H9 (cell line): ENCODE data around the gene CYP27B1. TPM values are rescaled to one million over a fixed set of nuclear protein-coding genes. Genes with fewer than 3 reads are reported as not detected.

ENCODE experiments used
- DNase-seq: peaks from one replicate; pipeline ENCODE4 v3.0.0-alpha.2; 2017
- H2AFZ ChIP-seq: one replicate; pipeline ENCODE4 v1.6.1; 2013; ENCODE audit warnings: mild to moderate bottlenecking, low read length, control low read depth, moderate library complexity
- H2AK5ac ChIP-seq: 2 replicates; pipeline ENCODE4 v1.6.1; 2013; ENCODE audit warnings: low read length, control low read depth, mixed read lengths; ENCODE audit not compliant: insufficient read length
- H2BK120ac ChIP-seq: one replicate; pipeline ENCODE4 v1.6.1; 2013; ENCODE audit warnings: low read depth, mild to moderate bottlenecking, low read length, control low read depth, inconsistent platforms; ENCODE audit not compliant: poor library complexity, severe bottlenecking
- H2BK12ac ChIP-seq: 2 replicates; pipeline ENCODE4 v1.6.1; 2013; ENCODE audit warnings: low read length, control low read depth, mixed read lengths, low read depth; ENCODE audit not compliant: insufficient read length
- H2BK15ac ChIP-seq: 2 replicates; pipeline ENCODE4 v1.6.1; 2013; ENCODE audit warnings: low read depth, low read length, control low read depth
- H2BK20ac ChIP-seq: one replicate; pipeline ENCODE4 v1.6.1; 2013; ENCODE audit warnings: low read depth, mild to moderate bottlenecking, low read length, control low read depth, inconsistent platforms; ENCODE audit not compliant: poor library complexity, severe bottlenecking
- H2BK5ac ChIP-seq: 2 replicates; pipeline ENCODE4 v1.6.1; 2013; ENCODE audit warnings: low read length, control low read depth, mixed read lengths; ENCODE audit not compliant: insufficient read length
- H3K14ac ChIP-seq: 2 replicates; pipeline ENCODE4 v1.6.1; 2013; ENCODE audit warnings: low read length, control low read depth; ENCODE audit not compliant: insufficient read depth
- H3K18ac ChIP-seq: 2 replicates; pipeline ENCODE4 v1.6.1; 2013; ENCODE audit warnings: low read depth, mild to moderate bottlenecking, mixed read lengths, low read length, control low read depth; ENCODE audit not compliant: insufficient read length
- H3K23ac ChIP-seq: 2 replicates; pipeline ENCODE4 v1.6.1; 2013; ENCODE audit warnings: low read length, control low read depth, mixed read lengths, low read depth; ENCODE audit not compliant: insufficient read length
- H3K23me2 ChIP-seq: 2 replicates; pipeline ENCODE4 v1.6.1; 2013; ENCODE audit warnings: low read depth, mild to moderate bottlenecking, mixed read lengths, low read length, control low read depth; ENCODE audit not compliant: insufficient read length, poor library complexity, severe bottlenecking
- H3K27ac ChIP-seq: 2 replicates; pipeline ENCODE4 v1.5.1; 2013; ENCODE audit warnings: low read length, control low read depth, mixed read lengths, low read depth; ENCODE audit not compliant: insufficient read length
- H3K27me3 ChIP-seq: 2 replicates; pipeline ENCODE4 v1.6.1; 2013; ENCODE audit warnings: low read length, control low read depth, inconsistent platforms; ENCODE audit not compliant: insufficient read depth
- H3K4ac ChIP-seq: 2 replicates; pipeline ENCODE4 v1.6.1; 2013; ENCODE audit warnings: low read depth, mild to moderate bottlenecking, control low read depth, inconsistent platforms, low read length, moderate library complexity
- H3K4me1 ChIP-seq: 2 replicates; pipeline ENCODE4 v1.6.1; 2013; ENCODE audit warnings: low read length, control low read depth, inconsistent platforms; ENCODE audit not compliant: insufficient read depth
- H3K4me2 ChIP-seq: 2 replicates; pipeline ENCODE4 v1.6.1; 2013; ENCODE audit warnings: low read length, control low read depth, mixed read lengths; ENCODE audit not compliant: insufficient read length, insufficient read depth
- H3K56ac ChIP-seq: 2 replicates; pipeline ENCODE4 v1.6.1; 2013; ENCODE audit warnings: low read depth, mild to moderate bottlenecking, mixed read lengths, low read length, control low read depth; ENCODE audit not compliant: insufficient read length
- H3K79me1 ChIP-seq: 2 replicates; pipeline ENCODE4 v1.6.1; 2013; ENCODE audit warnings: low read depth, mild to moderate bottlenecking, moderate library complexity, low read length, control low read depth, inconsistent platforms; ENCODE audit not compliant: insufficient read depth, poor library complexity, severe bottlenecking
- H3K79me2 ChIP-seq: 2 replicates; pipeline ENCODE4 v1.6.1; 2013; ENCODE audit warnings: low read length, control low read depth, inconsistent platforms; ENCODE audit not compliant: insufficient read depth
- H3K9ac ChIP-seq: 2 replicates; pipeline ENCODE4 v1.6.1; 2013; ENCODE audit warnings: low read length, control low read depth, mixed read lengths; ENCODE audit not compliant: insufficient read length; ENCODE audit errors: extremely low read depth
- H3K9me3 ChIP-seq: one replicate; pipeline ENCODE4 v1.6.1; 2013; ENCODE audit warnings: low read depth, low read length, inconsistent platforms; ENCODE audit not compliant: control insufficient read depth
- H3T11ph ChIP-seq: one replicate; pipeline ENCODE4 v1.6.1; 2013; ENCODE audit warnings: mild to moderate bottlenecking, low read length, control low read depth, inconsistent platforms
- H4K20me1 ChIP-seq: one replicate; pipeline ENCODE4 v1.6.1; 2013; ENCODE audit not compliant: control insufficient read depth, insufficient read length, insufficient read depth
- H4K5ac ChIP-seq: 2 replicates; pipeline ENCODE4 v1.6.1; 2013; ENCODE audit warnings: low read depth, mild to moderate bottlenecking, mixed read lengths, low read length, control low read depth; ENCODE audit not compliant: insufficient read length
- H4K8ac ChIP-seq: replicated peaks from 2 replicates; pipeline ENCODE4 v1.6.1; 2013; ENCODE audit warnings: low read length, control low read depth, mixed read lengths, low read depth; ENCODE audit not compliant: insufficient read length
- H4K91ac ChIP-seq: 2 replicates; pipeline ENCODE4 v1.6.1; 2013; ENCODE audit warnings: low read depth, mild to moderate bottlenecking, moderate library complexity, mixed read lengths, low read length, control low read depth; ENCODE audit not compliant: insufficient read length
- H3K27ac Mint-ChIP-seq, 3 experiments: 2 replicates in 2 of 3; 3 replicates in 1 of 3; pipeline ENCODE4 v1.8.0; 2020 to 2021; ENCODE audit warnings: mixed read lengths in 3 of 3, mild to moderate bottlenecking in 1 of 3, moderate library complexity in 1 of 3
- H3K27me3 Mint-ChIP-seq: 2 replicates; pipeline ENCODE4 v1.8.0; 2021; ENCODE audit warnings: low read depth, mild to moderate bottlenecking, moderate library complexity, mixed read lengths
- H3K36me3 Mint-ChIP-seq, 3 experiments: 2 replicates in 2 of 3; 3 replicates in 1 of 3; pipeline ENCODE4 v1.8.0; 2020 to 2021; ENCODE audit warnings: low read depth in 3 of 3, mixed read lengths in 3 of 3; ENCODE audit not compliant: insufficient read depth in 1 of 3
- H3K4me1 Mint-ChIP-seq, 2 experiments: 2 replicates each; pipeline ENCODE4 v1.8.0; 2020; ENCODE audit warnings: mixed read lengths in 2 of 2
- H3K4me3 Mint-ChIP-seq, 2 experiments: 2 replicates in 1 of 2; 3 replicates in 1 of 2; pipeline ENCODE4 v1.8.0; 2020 to 2021; ENCODE audit warnings: mild to moderate bottlenecking in 2 of 2, mixed read lengths in 2 of 2, moderate library complexity in 1 of 2
- H3K9me3 Mint-ChIP-seq, 2 experiments: 2 replicates in 1 of 2; 3 replicates in 1 of 2; pipeline ENCODE4 v1.8.0; 2020; ENCODE audit warnings: mild to moderate bottlenecking in 2 of 2, mixed read lengths in 2 of 2, moderate library complexity in 1 of 2
- WGBS: extraction: QIAGEN DNeasy Blood & Tissue Kit; methylation state at CpG from one replicate; pipeline ENCODE4 v1.1.7; 2013; ENCODE audit warnings: missing lambda C conversion rate, low lambda C conversion rate, mixed read lengths; ENCODE audit not compliant: insufficient read length; ENCODE audit errors: extremely low coverage; 5-methylcytosine and 5-hydroxymethylcytosine counted together
- total RNA-seq: library from RNA; stranded (reverse); gene quantifications from 2 replicates; pipeline ENCODE4 v1.2.1, GENCODE V29; 2021
- TF ChIP-seq, protein P1 (sequence below): fragments of 200-600 bp; sonication (generic); conservative IDR thresholded peaks from 3 replicates; pipeline ENCODE4 v1.8.0; 2021; ENCODE audit warnings: antibody characterized with exemption, mild to moderate bottlenecking

The CYP27B1 gene
- total RNA-seq, 1 experiment from 2014 or later = 6.1 TPM

DNA sequence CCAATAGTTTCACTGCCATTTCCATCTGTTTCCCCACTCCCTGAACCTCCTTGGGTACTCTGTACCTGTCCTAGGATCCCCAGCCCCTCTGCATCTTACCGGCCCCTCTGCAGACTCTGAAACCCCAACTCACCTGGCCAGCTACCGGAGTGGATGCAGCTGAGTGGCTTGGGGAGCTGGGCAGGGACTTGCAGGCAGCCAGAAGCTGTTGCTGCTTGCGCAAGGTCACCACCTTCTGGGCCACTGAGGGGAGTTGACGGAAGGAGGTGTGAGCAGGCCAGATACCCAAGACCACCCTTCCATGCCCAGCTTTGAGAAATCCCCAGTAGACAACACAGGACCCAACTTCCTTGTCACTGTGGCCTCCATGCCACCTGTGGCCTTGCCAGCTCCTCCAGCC, 34.6 kb downstream of the CYP27B1 start:
- H3K18ac ChIP-seq = no peak overlapping the region
- Mint-ChIP-seq H3K4me1 (peaks cover 16 to 28% of the 10 kb centered on the region in 2 experiments), H3K36me3 (no peaks in the 10 kb centered on the region), H3K9me3 (no peaks in the 10 kb centered on the region; a peak in 1 of 5 replicates), H3K27ac (no peak overlapping the region; a peak in 1 of 7 replicates), H3K4me3 (peak overlapping the region in 1 of 2 experiments; percentile 7; a peak in 1 of 5 replicates), H3K27me3 (peaks cover 99% of the 10 kb centered on the region)
- H3K23me2 ChIP-seq = peaks cover 7% of the 10 kb centered on the region
- peaks cover 39% of the 10 kb centered on the region for H3K27me3 ChIP-seq
- no peaks in the 10 kb centered on the region for H3K9me3 ChIP-seq
- no peak overlapping the region for H2AK5ac ChIP-seq
- H3K9ac ChIP-seq = no peak overlapping the region
- H4K20me1 ChIP-seq = peaks cover 2% of the 10 kb centered on the region
- H3K4me1 ChIP-seq = no peaks in the 10 kb centered on the region; the same call in 1 of the 2 replicates
- no peak overlapping the region for H2BK120ac ChIP-seq
- H3K23ac ChIP-seq = no peak overlapping the region
- H3K27ac ChIP-seq = no peak overlapping the region
- H3K79me2 ChIP-seq = no peaks in the 10 kb centered on the region
- no peak overlapping the region for H2BK5ac ChIP-seq
- no peak overlapping the region for H3K56ac ChIP-seq
- no peak overlapping the region for H3K14ac ChIP-seq
- H2BK15ac ChIP-seq = no peak overlapping the region
- no peak overlapping the region for H2AFZ ChIP-seq
- TF ChIP-seq, protein P1, sequence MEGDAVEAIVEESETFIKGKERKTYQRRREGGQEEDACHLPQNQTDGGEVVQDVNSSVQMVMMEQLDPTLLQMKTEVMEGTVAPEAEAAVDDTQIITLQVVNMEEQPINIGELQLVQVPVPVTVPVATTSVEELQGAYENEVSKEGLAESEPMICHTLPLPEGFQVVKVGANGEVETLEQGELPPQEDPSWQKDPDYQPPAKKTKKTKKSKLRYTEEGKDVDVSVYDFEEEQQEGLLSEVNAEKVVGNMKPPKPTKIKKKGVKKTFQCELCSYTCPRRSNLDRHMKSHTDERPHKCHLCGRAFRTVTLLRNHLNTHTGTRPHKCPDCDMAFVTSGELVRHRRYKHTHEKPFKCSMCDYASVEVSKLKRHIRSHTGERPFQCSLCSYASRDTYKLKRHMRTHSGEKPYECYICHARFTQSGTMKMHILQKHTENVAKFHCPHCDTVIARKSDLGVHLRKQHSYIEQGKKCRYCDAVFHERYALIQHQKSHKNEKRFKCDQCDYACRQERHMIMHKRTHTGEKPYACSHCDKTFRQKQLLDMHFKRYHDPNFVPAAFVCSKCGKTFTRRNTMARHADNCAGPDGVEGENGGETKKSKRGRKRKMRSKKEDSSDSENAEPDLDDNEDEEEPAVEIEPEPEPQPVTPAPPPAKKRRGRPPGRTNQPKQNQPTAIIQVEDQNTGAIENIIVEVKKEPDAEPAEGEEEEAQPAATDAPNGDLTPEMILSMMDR = no peak
- no peak overlapping the region for H4K8ac ChIP-seq
- H3K4ac ChIP-seq = no peak overlapping the region
- H2BK12ac ChIP-seq = no peak overlapping the region
- H3K4me2 ChIP-seq = no peak overlapping the region
- H3K79me1 ChIP-seq = no peaks in the 10 kb centered on the region
- no peak overlapping the region for H3T11ph ChIP-seq
- no peak overlapping the region for H4K5ac ChIP-seq
- DNase-seq = no peak
- no CpG with 5 or more reads among the region's 4 CpGs for WGBS
- H4K91ac ChIP-seq = no peak overlapping the region
- no peak overlapping the region for H2BK20ac ChIP-seq
